Motor neuron (in vitro differentiated cells): ENCODE results near the gene GATB. TPM values are rescaled to one million over a fixed set of nuclear protein-coding genes. Genes with fewer than 3 reads are reported as not detected.

Experiments
- ATAC-seq, 8 experiments: fragments of 200-7000 bp; cut with Tn5 transposase; replicated peaks in 6 of 8; 2 replicates each; pipeline ENCODE4 v1.8.0; 2021; ENCODE audit warnings: mild to moderate bottlenecking in 8 of 8, moderate library complexity in 8 of 8
- H3K27ac ChIP-seq, 2 donors: fragments of 250-450 bp; sonication (Bioruptor Pico); 2 replicates each; pipeline ENCODE4 v1.9.0; 2021; ENCODE audit warnings: antibody characterized with exemption in 2 of 2, mild to moderate bottlenecking in 2 of 2, moderate library complexity in 1 of 2
- H3K4me1 ChIP-seq, 2 donors: fragments of 250-450 bp; sonication (Bioruptor Pico); replicated peaks in 1 of 2; 2 replicates each; pipeline ENCODE4 v1.6.1; 2021; ENCODE audit warnings: antibody characterized with exemption in 2 of 2, mild to moderate bottlenecking in 2 of 2, moderate library complexity in 1 of 2
- H3K4me3 ChIP-seq, 5 donors: fragments of 250-450 bp; sonication (Bioruptor Pico); 2 replicates each; pipeline ENCODE4 v1.9.0; 2021; ENCODE audit warnings: antibody characterized with exemption in 5 of 5, mild to moderate bottlenecking in 5 of 5, moderate library complexity in 4 of 5
- whole genome bisulfite sequencing, 10 experiments: fragments of 450-650 bp; shearing (Covaris generic); methylation state at CpG; one replicate each; pipeline ENCODE4 v1.0.0; 2022; 5-methylcytosine and 5-hydroxymethylcytosine counted together
- in situ Hi-C, 9 experiments: fragments of 400-800 bp; cut with MboI; loops; one replicate each; pipeline ENCODE4 v1.15.0; 2021; ENCODE audit warnings: low sequenced_read_pairs in 9 of 9, low pct_unique_long_range_greater_than_20kb in 2 of 9; ENCODE audit not compliant: unreplicated experiment in 9 of 9
- total RNA-seq, 8 experiments: library from RNA; unstranded; fragments of 300-600 nt; gene quantifications; 2 replicates each; pipeline versions ENCODE4 v1.2.3 to v1.2.4, GENCODE V29; 2022

The GATB gene
- total RNA-seq, 8 experiments from 2014 or later: 10.5 to 50.4 (median 19.5) TPM

- Histone ChIP-seq H3K4me3 (no peak overlapping the region), H3K27ac (no peak overlapping the region), H3K4me1 (peaks cover 33 to 53% of the 10 kb centered on the region in 2 donors)
- in situ Hi-C loops: no loop called here
- WGBS, 10 experiments: 87 to 100% (median 97%) methylated on average over 1 to 6 of the region's 14 CpGs; no CpG with 5 or more reads in 6 of the 10 experiments
- ATAC-seq: no peak
These were observed 87.8 kb downstream of the GATB start for GRCh38 chr4:151672996-151673395.

DNA sequence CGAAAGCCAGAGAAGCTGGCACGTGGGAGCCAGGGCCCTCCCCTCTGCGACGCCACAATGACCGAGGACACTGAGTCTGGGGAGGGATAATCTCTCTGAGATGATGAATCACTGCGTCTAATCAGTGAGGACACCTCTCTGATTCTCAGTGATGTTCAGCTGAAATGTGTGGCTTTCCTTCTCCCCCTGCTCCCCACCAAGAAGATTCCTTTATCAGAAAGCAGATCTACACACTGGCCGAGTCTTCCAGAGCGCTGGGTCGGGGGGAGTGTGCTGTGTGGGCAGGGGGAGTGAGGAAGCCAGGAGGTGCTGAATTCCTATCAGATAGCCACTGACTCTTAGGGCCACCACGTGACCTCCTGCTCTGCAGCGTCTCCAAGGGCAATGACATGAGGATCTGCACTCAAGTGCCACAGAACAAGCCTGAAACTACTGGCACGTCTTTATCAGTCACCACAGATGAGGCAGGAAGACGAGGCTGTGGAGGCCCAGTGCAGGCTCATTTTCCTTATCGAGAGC lies 89.2 kb downstream of the GATB start:
- in situ Hi-C loops: no loop called here
- no peak overlapping the region for H3K27ac ChIP-seq
- peaks cover 42 to 64% of the 10 kb centered on the region in 2 donors for H3K4me1 ChIP-seq
- no peak overlapping the region for H3K4me3 ChIP-seq
- ATAC-seq: peak in 5 of 8 experiments; percentile 23 to 46 (median 34)
- WGBS, 10 experiments: 69 to 100% (median 89%) methylated on average over 1 to 8 of the region's 14 CpGs; no CpG with 5 or more reads in 2 of the 10 experiments

- 86 to 100% (median 94%) methylated on average over 1 to 5 of the region's 5 CpGs; no CpG with 5 or more reads in 3 of the 10 experiments for WGBS, 10 experiments
- no peak for ATAC-seq
- H3K27ac ChIP-seq: no peak overlapping the region
- H3K4me3 ChIP-seq: no peak overlapping the region
- in situ Hi-C loops: no loop called here
- H3K4me1 ChIP-seq: peaks cover 45 to 61% of the 10 kb centered on the region in 2 donors
These were observed 90.0 kb downstream of the GATB start for GRCh38 chr4:151670843-151671242.

DNA sequence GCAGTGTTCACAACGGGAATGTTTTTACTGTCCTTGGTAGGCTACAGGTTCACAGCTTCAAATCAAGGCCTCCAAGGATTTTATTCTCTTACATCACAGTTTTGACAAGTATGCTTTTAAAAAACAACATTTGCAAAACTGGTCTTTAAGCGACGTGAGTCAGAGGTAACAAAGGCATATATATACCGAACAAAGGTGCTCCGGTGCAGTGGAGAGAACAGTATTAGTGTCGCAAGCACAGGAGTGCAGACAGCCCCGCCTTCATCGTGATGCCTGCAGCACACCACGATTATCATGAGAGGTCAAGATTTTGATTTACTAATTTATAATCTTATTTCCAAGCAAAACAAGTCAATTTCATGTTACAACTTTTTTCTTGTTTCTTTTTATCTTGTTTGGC lies 90.8 kb downstream of the GATB start:
- 61 to 100% (median 94%) methylated on average over 1 to 9 of the region's 9 CpGs; no CpG with 5 or more reads in 1 of the 10 experiments for WGBS, 10 experiments
- in situ Hi-C loops: no loop called here
- Histone ChIP-seq H3K27ac (no peak overlapping the region), H3K4me1 (peaks cover 36 to 53% of the 10 kb centered on the region in 2 donors), H3K4me3 (no peak overlapping the region)
- no peak for ATAC-seq

DNA sequence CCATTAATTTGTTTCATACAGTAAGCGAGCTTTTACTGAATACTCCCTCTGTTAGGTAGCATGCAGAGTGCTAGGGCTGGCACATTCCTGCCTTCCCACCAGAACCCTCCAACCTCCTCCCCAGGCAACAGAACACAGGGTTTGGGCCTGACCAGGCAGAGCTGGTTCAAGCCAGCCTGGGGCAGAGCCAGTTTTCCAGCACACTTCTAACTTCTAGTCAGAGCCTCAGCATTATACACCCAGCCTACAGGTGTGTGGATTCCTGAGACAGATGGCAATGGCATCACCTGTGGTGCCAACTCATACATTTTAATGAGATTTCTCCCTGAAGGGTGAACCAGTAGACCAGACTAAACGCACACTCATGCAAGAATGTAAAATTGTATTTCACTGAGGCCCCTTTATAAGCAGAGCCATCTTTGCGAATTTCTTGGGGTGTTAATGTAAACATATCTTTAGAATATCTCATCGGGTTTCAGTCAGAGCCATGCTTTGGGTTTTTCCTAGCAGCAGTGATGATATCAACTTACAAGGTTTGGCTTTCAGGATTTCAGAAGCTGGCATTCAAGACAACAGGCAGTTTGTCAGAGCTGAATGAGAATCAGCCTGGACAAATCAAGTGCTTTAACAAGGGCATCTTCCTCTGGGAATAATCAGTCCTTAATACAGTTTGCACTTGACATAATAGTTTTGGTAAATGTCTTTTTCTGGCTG lies 92.0 kb downstream of the GATB start:
- Histone ChIP-seq H3K4me3 (no peak overlapping the region), H3K4me1 (peaks cover 31 to 47% of the 10 kb centered on the region in 2 donors), H3K27ac (no peak overlapping the region)
- 38 to 100% (median 80%) methylated on average over 1 to 4 of the region's 4 CpGs; no CpG with 5 or more reads in 3 of the 10 experiments for WGBS, 10 experiments
- in situ Hi-C loops: no loop called here
- peak in 1 of 8 experiments; percentile 7 for ATAC-seq

DNA sequence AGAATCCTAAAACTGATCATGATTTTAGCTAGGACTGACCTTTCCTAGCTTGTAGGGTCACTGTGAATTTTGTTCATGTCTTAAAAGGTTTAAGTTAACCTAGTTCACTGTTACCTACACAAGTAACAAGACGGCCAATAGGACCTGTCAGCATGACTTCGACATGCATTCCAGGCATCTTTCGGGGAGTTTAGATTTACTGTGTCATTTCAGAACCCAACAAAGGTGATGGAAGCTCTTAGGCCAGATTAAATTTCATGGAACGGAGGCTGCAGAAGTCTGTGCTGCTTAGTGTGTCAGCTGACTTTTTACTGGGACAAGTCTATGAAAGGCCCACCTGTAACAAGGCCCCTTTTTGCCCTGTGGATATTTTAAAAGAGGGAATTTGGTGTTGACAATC lies 93.1 kb downstream of the GATB start:
- WGBS, 10 experiments: 63 to 100% (median 94%) methylated on average over 2 to 4 of the region's 4 CpGs; no CpG with 5 or more reads in 3 of the 10 experiments
- H3K4me3 ChIP-seq: no peak overlapping the region
- ATAC-seq: no peak
- H3K4me1 ChIP-seq: peaks cover 31 to 47% of the 10 kb centered on the region in 2 donors
- H3K27ac ChIP-seq: no peak overlapping the region
- in situ Hi-C loops: no loop called here

DNA sequence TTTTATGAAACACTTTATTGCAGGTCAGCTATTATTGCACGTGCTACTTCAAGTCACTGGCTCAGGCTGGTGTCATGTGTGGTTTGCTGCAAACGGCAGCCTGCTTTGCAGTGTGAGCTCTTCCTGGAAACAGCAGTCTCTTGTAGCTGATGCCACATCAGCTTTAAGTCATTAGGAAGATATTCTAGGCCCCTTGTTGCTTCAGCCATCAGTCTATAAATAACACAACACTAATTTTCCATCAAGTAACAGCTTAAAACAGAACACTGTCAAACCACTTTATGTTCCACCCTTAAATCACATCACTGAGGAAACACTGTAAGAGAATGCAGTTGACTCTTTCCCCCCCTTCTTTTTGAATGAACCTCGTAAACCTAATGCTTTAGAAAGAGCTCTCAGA lies 93.8 kb downstream of the GATB start:
- Histone ChIP-seq H3K4me3 (no peak overlapping the region), H3K27ac (peak overlapping the region in 1 of 2 donors; percentile 44), H3K4me1 (peaks cover 28 to 45% of the 10 kb centered on the region in 2 donors)
- peak in 7 of 8 experiments; percentile 21 to 96 (median 92) for ATAC-seq
- in situ Hi-C loops: no loop called here
- WGBS, 10 experiments: 0 to 49% (median 27%) methylated on average over 1 to 3 of the region's 3 CpGs; no CpG with 5 or more reads in 1 of the 10 experiments

- 68 to 85% (median 68%) methylated on average over 2 to 5 of the region's 5 CpGs; no CpG with 5 or more reads in 6 of the 10 experiments for WGBS, 10 experiments
- ATAC-seq: peak in 4 of 8 experiments; percentile 13 to 43 (median 21)
- Histone ChIP-seq H3K27ac (no peak overlapping the region), H3K4me1 (peaks cover 22 to 40% of the 10 kb centered on the region in 2 donors), H3K4me3 (no peak overlapping the region)
- in situ Hi-C loops: no loop called here
These were observed 94.3 kb downstream of the GATB start for GRCh38 chr4:151666501-151666900.

- in situ Hi-C loops: no loop called here
- Histone ChIP-seq H3K27ac (no peak overlapping the region), H3K4me1 (peaks cover 19 to 35% of the 10 kb centered on the region in 2 donors), H3K4me3 (no peak overlapping the region)
- 60 to 100% (median 97%) methylated on average over 1 to 9 of the region's 9 CpGs; no CpG with 5 or more reads in 5 of the 10 experiments for WGBS, 10 experiments
- no peak for ATAC-seq
These were observed 95.1 kb downstream of the GATB start for GRCh38 chr4:151665785-151666127.

GRCh38 chr4:151665022-151665784 lies 95.6 kb downstream of the GATB start:
- no peak overlapping the region for H3K27ac ChIP-seq
- in situ Hi-C loops: no loop called here
- no peak for ATAC-seq
- H3K4me1 ChIP-seq: peaks cover 19 to 35% of the 10 kb centered on the region in 2 donors
- WGBS, 10 experiments: 55 to 100% (median 88%) methylated on average over 3 to 11 of the region's 12 CpGs
- no peak overlapping the region for H3K4me3 ChIP-seq

DNA sequence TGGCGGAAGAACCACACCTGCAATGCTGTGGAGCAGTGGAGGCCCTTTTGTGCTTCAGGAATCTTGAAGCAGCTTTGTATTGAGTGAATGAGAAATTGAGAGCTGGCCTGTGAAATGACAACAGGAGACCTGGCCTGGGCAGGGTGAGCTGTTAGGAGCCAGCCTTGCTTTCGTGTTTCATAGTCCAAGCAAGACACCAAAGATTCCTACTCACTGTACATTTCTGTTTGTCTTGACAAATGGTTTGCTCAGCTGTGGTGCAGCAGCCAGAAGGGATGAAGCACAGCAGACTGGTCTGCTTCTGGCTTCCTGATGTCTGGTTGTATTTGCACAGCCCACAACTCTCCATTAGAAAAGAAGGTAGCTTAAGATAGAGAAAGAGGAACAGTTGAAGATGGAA lies 96.5 kb downstream of the GATB start:
- Histone ChIP-seq H3K4me1 (peaks cover 28 to 33% of the 10 kb centered on the region in 2 donors), H3K27ac (no peak overlapping the region), H3K4me3 (no peak overlapping the region)
- in situ Hi-C loops: no loop called here
- no peak for ATAC-seq
- WGBS, 10 experiments: 20 to 100% (median 80%) methylated on average over 1 of the region's 2 CpGs; no CpG with 5 or more reads in 5 of the 10 experiments

DNA sequence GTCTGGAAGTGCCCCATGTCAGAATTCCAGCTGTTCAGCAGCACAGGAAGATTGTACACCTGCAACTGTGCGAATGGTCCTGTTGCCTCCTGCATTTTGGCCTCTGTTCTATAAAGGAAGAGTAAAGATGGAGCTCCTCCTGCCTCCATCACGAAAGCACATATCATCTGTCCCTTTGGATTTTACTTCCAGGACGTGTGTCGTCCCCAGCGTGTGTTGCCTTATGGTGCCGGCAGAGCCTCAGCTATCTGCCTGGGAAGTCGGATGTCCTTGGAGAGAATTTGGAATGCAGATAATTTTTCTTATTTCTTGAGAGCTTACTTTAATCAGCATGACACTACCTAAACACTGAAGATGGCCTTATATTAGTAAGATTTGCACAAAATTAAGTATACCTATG lies 97.7 kb downstream of the GATB start:
- WGBS, 10 experiments: 70 to 100% (median 95%) methylated on average over 2 to 6 of the region's 7 CpGs; no CpG with 5 or more reads in 3 of the 10 experiments
- H3K27ac ChIP-seq: no peak overlapping the region
- no peak overlapping the region for H3K4me3 ChIP-seq
- peaks cover 28 to 32% of the 10 kb centered on the region in 2 donors for H3K4me1 ChIP-seq
- no peak for ATAC-seq
- in situ Hi-C loops: no loop called here

GRCh38 chr4:151661873-151662272 lies 98.9 kb downstream of the GATB start:
- no peak overlapping the region for H3K4me3 ChIP-seq
- no peak overlapping the region for H3K27ac ChIP-seq
- peaks cover 21 to 22% of the 10 kb centered on the region in 2 donors for H3K4me1 ChIP-seq
- in situ Hi-C loops: no loop called here
- WGBS, 10 experiments: 64 to 100% (median 84%) methylated on average over 2 to 7 of the region's 7 CpGs; no CpG with 5 or more reads in 3 of the 10 experiments
- no peak for ATAC-seq
